Measurements from ENCODE around the gene UBAC1. TPM values are rescaled to one million over a fixed set of nuclear protein-coding genes. Genes with fewer than 3 reads are reported as not detected.

Gene UBAC1
- total and polyA plus RNA-seq, 10 of the 15 experiments (the other 5 are each of a cell fraction or from before 2014, with no cell fraction given), result 16.7 to 54.6 (median 38.5) TPM

- H3K9ac ChIP-seq (ENCODE audit: control insufficient read depth, insufficient read depth, low read length), result no peak overlapping the region
- TF ChIP-seq PAX8 (IDR thresholded peaks at IDR 0.05) (no peak), NR2C1 (IDR thresholded peaks at IDR 0.05) (no peak), BACH1 (IDR thresholded peaks at IDR 0.05; ENCODE audit: borderline replicate concordance) (no peak), NKRF (conservative IDR thresholded peaks at IDR 0.05) (no peak), EP300 (IDR thresholded peaks at IDR 0.05; ENCODE audit: borderline replicate concordance in 1 of 2, control insufficient read depth in 1 of 2, low read depth in 2 of 2, low read length in 2 of 2) (no peak), E4F1 (IDR thresholded peaks at IDR 0.05; ENCODE audit: borderline replicate concordance, partially characterized antibody) (no peak), YY1 (IDR thresholded peaks at IDR 0.05; ENCODE audit: low read depth, low read length) (no peak), MXI1 (IDR thresholded peaks at IDR 0.05; ENCODE audit: low read depth, low read length) (no peak), GATAD2B (conservative IDR thresholded peaks at IDR 0.05; ENCODE audit: low read depth) (no peak), HCFC1 (IDR thresholded peaks at IDR 0.05; ENCODE audit: low read length) (no peak), HDAC2 (IDR thresholded peaks at IDR 0.05) (no peak), ZNF592 (IDR thresholded peaks at IDR 0.05) (no peak), STAT3 (IDR thresholded peaks at IDR 0.05; ENCODE audit: low read depth, low read length) (no peak), NFYA (IDR thresholded peaks at IDR 0.05; ENCODE audit: borderline replicate concordance, low read depth, low read length) (no peak), RELB (IDR thresholded peaks at IDR 0.05; ENCODE audit: low read depth) (no peak)
Observed at GRCh38 chr9:136009516-136009915, 48.3 kb upstream of the UBAC1 start.

More at GRCh38 chr9:136009516-136009915, 48.3 kb upstream of the UBAC1 start:
- RAD21 ChIA-PET (ENCODE audit: unreplicated experiment), result no interaction called here
- no peak overlapping the region for H3K4me3 ChIP-seq
- FAIRE-seq, result no peak
- no peak for DNase-seq (ENCODE audit: low read depth, low spot score)
- no peaks in the 10 kb centered on the region for H3K4me1 ChIP-seq (ENCODE audit: control insufficient read depth, insufficient read depth, low read length)
- H2AFZ ChIP-seq (ENCODE audit: control insufficient read depth, low read depth, low read length), result no peak overlapping the region
- H3K27ac ChIP-seq (ENCODE audit: control insufficient read depth, insufficient read depth), result no peak overlapping the region
- POLR2A ChIA-PET, result no interaction called here
- ATAC-seq, result no peak
- CTCF ChIA-PET, result no interaction called here
- no peaks in the 10 kb centered on the region for H3K79me2 ChIP-seq (ENCODE audit: control insufficient read depth, insufficient read depth, low read length)
- WGBS (ENCODE audit: insufficient coverage, insufficient replicate concordance, low lambda C conversion rate, missing lambda C conversion rate), result 61% methylated on average over 16 of the region's 16 CpGs
- no peaks in the 10 kb centered on the region; the same call in 1 of the 2 replicates for H4K20me1 ChIP-seq (ENCODE audit: control insufficient read depth, insufficient read depth)
- peaks cover 0 to 8% of the 10 kb centered on the region in 2 experiments; a peak in 2 of 4 replicates for H3K36me3 ChIP-seq (ENCODE audit: control insufficient read depth in 2 of 2, insufficient read depth in 2 of 2, low read length in 1 of 2)
- SMC1A ChIA-PET (ENCODE audit: uncharacterized antibody, unreplicated experiment), result no interaction called here
- intact Hi-C loops (cut with micrococcal nuclease; ENCODE audit: unreplicated experiment) (no loop called here), in situ Hi-C loops (cut with MboI) (no loop called here)
- H3K4me2 ChIP-seq (ENCODE audit: control insufficient read depth, insufficient read depth), result no peak overlapping the region
- no peaks in the 10 kb centered on the region; the same call in 2 of the 3 replicates for H3K9me3 ChIP-seq (replicated peaks; ENCODE audit: control insufficient read depth, insufficient read depth, low read length)
- BruUV-seq (replicated peaks), result no TSS peak
- no peaks in the 10 kb centered on the region for H3K27me3 ChIP-seq (replicated peaks in 1 of 2; ENCODE audit: control insufficient read depth in 2 of 2, insufficient read depth in 2 of 2, low read length in 1 of 2)
